CD14-positive monocyte (primary cell): ENCODE results near the gene DOCK8. TPM values are rescaled to one million over a fixed set of nuclear protein-coding genes. Genes with fewer than 3 reads are reported as not detected.

ENCODE experiments used
- DNase-seq, 3 donors: peaks; one replicate each; pipeline ENCODE4 v3.0.0-alpha.2; 2011 to 2022
- H2AFZ ChIP-seq: 2 replicates; pipeline ENCODE4 v1.6.0; 2012; ENCODE audit warnings: mild to moderate bottlenecking, low read depth, low read length, inconsistent platforms; ENCODE audit not compliant: insufficient read depth, poor library complexity, severe bottlenecking
- H3K27ac ChIP-seq, 2 donors: 1 replicate in 1 of 2; 2 replicates in 1 of 2; pipeline ENCODE4 v1.5.1; 2012 to 2013; ENCODE audit warnings: low read length in 2 of 2, control low read depth in 1 of 2, inconsistent platforms in 1 of 2, low read depth in 1 of 2, mild to moderate bottlenecking in 1 of 2
- H3K27me3 ChIP-seq, 2 donors: one replicate each; pipeline versions ENCODE4 v1.6.0 to v1.6.1; 2011 to 2013; ENCODE audit warnings: low read length in 2 of 2; ENCODE audit not compliant: control insufficient read depth in 2 of 2, insufficient read depth in 2 of 2
- H3K36me3 ChIP-seq, 2 donors: replicated peaks in 1 of 2; 1 replicate in 1 of 2; 2 replicates in 1 of 2; pipeline versions ENCODE4 v1.5.1 to v1.6.1; 2012 to 2013; ENCODE audit warnings: low read length in 2 of 2, control low read depth in 1 of 2, inconsistent platforms in 1 of 2, mild to moderate bottlenecking in 1 of 2; ENCODE audit not compliant: insufficient read depth in 2 of 2, control insufficient read depth in 1 of 2
- H3K4me1 ChIP-seq, 2 donors: 1 replicate in 1 of 2; 2 replicates in 1 of 2; pipeline versions ENCODE4 v1.5.1 to v1.6.1; 2012 to 2013; ENCODE audit warnings: low read length in 2 of 2, control low read depth in 1 of 2, inconsistent platforms in 1 of 2, mild to moderate bottlenecking in 1 of 2, moderate library complexity in 1 of 2; ENCODE audit not compliant: insufficient read depth in 2 of 2, control insufficient read depth in 1 of 2
- H3K4me2 ChIP-seq: replicated peaks from 2 replicates; pipeline ENCODE3; 2012; ENCODE audit warnings: low read length, moderate library complexity, mild to moderate bottlenecking; ENCODE audit not compliant: poor library complexity, severe bottlenecking; ENCODE audit errors: extremely low read depth
- H3K4me3 ChIP-seq, 3 experiments: fragments of 200-600 bp in 1 of 3; sonication (generic) in 1 of 3; replicated peaks in 1 of 3; 1 replicate in 2 of 3; 2 replicates in 1 of 3; pipeline ENCODE4 v1.5.1; 2011 to 2013; ENCODE audit warnings: low read length in 3 of 3, mild to moderate bottlenecking in 3 of 3, control low read depth in 2 of 3, low read depth in 2 of 3, inconsistent platforms in 1 of 3, moderate library complexity in 1 of 3
- H3K79me2 ChIP-seq: 2 replicates; pipeline ENCODE4 v1.6.0; 2012; ENCODE audit warnings: mild to moderate bottlenecking, control low read depth, inconsistent platforms, low read length, moderate library complexity; ENCODE audit not compliant: insufficient read depth
- H3K9ac ChIP-seq: 2 replicates; pipeline ENCODE4 v1.6.0; 2017; ENCODE audit warnings: low read length, mild to moderate bottlenecking; ENCODE audit not compliant: insufficient read depth, poor library complexity, severe bottlenecking
- H3K9me3 ChIP-seq, 2 donors: replicated peaks in 1 of 2; 1 replicate in 1 of 2; 2 replicates in 1 of 2; pipeline versions ENCODE4 v1.5.1 to v1.6.1; 2012 to 2013; ENCODE audit warnings: low read length in 2 of 2, control low read depth in 1 of 2; ENCODE audit not compliant: control insufficient read depth in 1 of 2, insufficient read depth in 1 of 2
- H4K20me1 ChIP-seq: 2 replicates; pipeline ENCODE4 v1.6.0; 2012; ENCODE audit warnings: mild to moderate bottlenecking, low read length, control low read depth, moderate library complexity; ENCODE audit not compliant: insufficient read depth
- H3K27ac Mint-ChIP-seq, 7 donors: one replicate each; pipeline ENCODE4 v1.8.0; 2020; ENCODE audit warnings: mild to moderate bottlenecking in 7 of 7, mixed read lengths in 7 of 7, moderate library complexity in 6 of 7, inconsistent platforms in 2 of 7
- H3K27me3 Mint-ChIP-seq, 3 donors: one replicate each; pipeline ENCODE4 v1.8.0; 2021 to 2022; ENCODE audit warnings: low read depth in 3 of 3, mild to moderate bottlenecking in 3 of 3, mixed read lengths in 3 of 3, moderate library complexity in 3 of 3, inconsistent platforms in 1 of 3
- H3K36me3 Mint-ChIP-seq, 2 donors: one replicate each; pipeline ENCODE4 v1.8.0; 2020; ENCODE audit warnings: mixed read lengths in 2 of 2, inconsistent platforms in 1 of 2, mild to moderate bottlenecking in 1 of 2
- H3K4me1 Mint-ChIP-seq: one replicate; pipeline ENCODE4 v1.8.0; 2020; ENCODE audit warnings: mild to moderate bottlenecking, mixed read lengths
- H3K4me3 Mint-ChIP-seq, 2 donors: one replicate each; pipeline ENCODE4 v1.8.0; 2020; ENCODE audit warnings: mild to moderate bottlenecking in 2 of 2, mixed read lengths in 2 of 2, moderate library complexity in 1 of 2
- H3K9me3 Mint-ChIP-seq, 7 donors: one replicate each; pipeline ENCODE4 v1.8.0; 2020 to 2022; ENCODE audit warnings: mixed read lengths in 7 of 7, mild to moderate bottlenecking in 6 of 7, moderate library complexity in 6 of 7, inconsistent platforms in 2 of 7
- WGBS: methylation state at CpG from one replicate; pipeline ENCODE4 v1.1.5; 2013; ENCODE audit warnings: missing lambda C conversion rate; ENCODE audit not compliant: insufficient coverage; 5-methylcytosine and 5-hydroxymethylcytosine counted together
- intact Hi-C, 2 donors: fragments of 100-400 bp; cut with micrococcal nuclease; formaldehyde crosslinking; loops; one replicate each; pipeline versions ENCODE4 v1.15.0 to v1.15.1; 2023
- polyA plus RNA-seq, 3 donors: library from polyadenylated mRNA; depleted of rRNA in 1 of 3; unstranded in 2 of 3; stranded (reverse) in 1 of 3; fragments of 300-500 nt in 2 of 3; fragments of >200 nt in 1 of 3; fragmentation: Illumina TruSeq in 2 of 3; gene quantifications; 1 replicate in 2 of 3; 2 replicates in 1 of 3; pipeline ENCODE4 v1.2.3, GENCODE V29; 2012 to 2021
- TF ChIP-seq, protein P1 (sequence below): fragments of 200-600 bp; IDR thresholded peaks from one replicate; pipeline ENCODE4 v1.8.0; 2022; ENCODE audit warnings: antibody characterized with exemption, mild to moderate bottlenecking

DOCK8 gene
- polyA plus RNA-seq, 3 donors = 46.8 to 100 (median 95.4) TPM

DNA sequence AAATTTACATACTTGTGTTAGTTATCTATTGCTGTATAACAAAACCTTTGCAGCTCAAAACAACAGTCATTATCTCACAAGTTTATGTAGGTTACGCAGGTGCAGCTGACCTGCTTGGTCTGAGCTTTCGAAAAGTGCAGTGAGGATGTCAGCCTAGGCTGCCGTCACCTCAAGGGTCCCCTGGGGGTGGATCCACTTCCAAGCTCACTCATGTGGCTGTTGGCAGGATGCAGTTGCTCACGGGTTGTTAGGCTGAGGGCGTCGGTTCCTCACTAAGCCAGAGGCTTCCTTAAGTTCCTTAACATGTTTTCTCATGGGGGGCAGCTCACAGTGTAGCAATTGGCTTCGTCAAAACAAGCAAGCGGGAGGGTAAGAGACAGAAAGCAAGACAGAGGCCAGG lies 139.8 kb downstream of the DOCK8 start:
- Mint-ChIP-seq H3K4me1 (no peaks in the 10 kb centered on the region), H3K9me3 (no peaks in the 10 kb centered on the region), H3K4me3 (no peak overlapping the region), H3K27me3 (no peaks in the 10 kb centered on the region), H3K27ac (peak overlapping the region in 2 of 7 donors; percentile 2 to 7), H3K36me3 (peaks cover 75 to 96% of the 10 kb centered on the region in 2 donors)
- Histone ChIP-seq H3K4me3 (no peak overlapping the region), H3K9me3 (no peaks in the 10 kb centered on the region), H3K4me1 (no peaks in the 10 kb centered on the region), H3K9ac (no peak overlapping the region), H4K20me1 (peaks cover 100% of the 10 kb centered on the region), H2AFZ (no peak overlapping the region), H3K27me3 (no peaks in the 10 kb centered on the region), H3K79me2 (peaks cover 52% of the 10 kb centered on the region), H3K4me2 (no peak overlapping the region), H3K36me3 (peaks cover 90 to 100% of the 10 kb centered on the region in 2 donors), H3K27ac (no peak overlapping the region)
- TF ChIP-seq, protein P1, sequence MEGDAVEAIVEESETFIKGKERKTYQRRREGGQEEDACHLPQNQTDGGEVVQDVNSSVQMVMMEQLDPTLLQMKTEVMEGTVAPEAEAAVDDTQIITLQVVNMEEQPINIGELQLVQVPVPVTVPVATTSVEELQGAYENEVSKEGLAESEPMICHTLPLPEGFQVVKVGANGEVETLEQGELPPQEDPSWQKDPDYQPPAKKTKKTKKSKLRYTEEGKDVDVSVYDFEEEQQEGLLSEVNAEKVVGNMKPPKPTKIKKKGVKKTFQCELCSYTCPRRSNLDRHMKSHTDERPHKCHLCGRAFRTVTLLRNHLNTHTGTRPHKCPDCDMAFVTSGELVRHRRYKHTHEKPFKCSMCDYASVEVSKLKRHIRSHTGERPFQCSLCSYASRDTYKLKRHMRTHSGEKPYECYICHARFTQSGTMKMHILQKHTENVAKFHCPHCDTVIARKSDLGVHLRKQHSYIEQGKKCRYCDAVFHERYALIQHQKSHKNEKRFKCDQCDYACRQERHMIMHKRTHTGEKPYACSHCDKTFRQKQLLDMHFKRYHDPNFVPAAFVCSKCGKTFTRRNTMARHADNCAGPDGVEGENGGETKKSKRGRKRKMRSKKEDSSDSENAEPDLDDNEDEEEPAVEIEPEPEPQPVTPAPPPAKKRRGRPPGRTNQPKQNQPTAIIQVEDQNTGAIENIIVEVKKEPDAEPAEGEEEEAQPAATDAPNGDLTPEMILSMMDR = no peak
- WGBS = 94% methylated on average over 5 of the region's 8 CpGs
- intact Hi-C loops = no loop called here
- DNase-seq = no peak

DNA sequence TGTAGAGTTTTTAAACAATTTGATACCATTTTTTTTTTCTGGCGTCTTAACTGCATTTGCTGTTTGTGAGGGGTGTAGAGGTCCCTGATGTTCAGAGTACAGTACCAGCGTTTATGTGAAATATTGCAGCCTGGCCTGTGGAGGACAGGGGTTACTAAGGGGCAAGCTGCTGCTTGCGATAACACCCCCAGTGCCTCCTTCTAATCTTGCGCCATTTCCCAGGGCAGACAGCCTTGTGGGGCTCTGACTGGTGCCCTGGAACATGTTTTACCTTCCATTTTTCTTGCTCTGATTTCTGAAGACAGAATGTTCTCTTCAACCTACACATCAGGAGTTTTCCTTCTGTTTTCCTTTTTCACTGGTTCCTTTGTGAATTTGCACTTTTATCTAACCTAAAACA lies 142.9 kb downstream of the DOCK8 start:
- peaks cover 90 to 100% of the 10 kb centered on the region in 2 donors for H3K36me3 ChIP-seq
- no peak overlapping the region for H3K4me3 Mint-ChIP-seq
- no peaks in the 10 kb centered on the region for H3K27me3 ChIP-seq
- no peak for DNase-seq
- peaks cover 35% of the 10 kb centered on the region for H3K79me2 ChIP-seq
- peak overlapping the region in 2 of 7 donors; percentile 42 to 55 for H3K27ac Mint-ChIP-seq
- no peaks in the 10 kb centered on the region for H3K9me3 Mint-ChIP-seq
- peaks cover 69 to 96% of the 10 kb centered on the region in 2 donors for H3K36me3 Mint-ChIP-seq
- H2AFZ ChIP-seq = no peak overlapping the region
- H3K4me1 ChIP-seq = no peaks in the 10 kb centered on the region
- no peak overlapping the region for H3K4me2 ChIP-seq
- H3K4me1 Mint-ChIP-seq = no peaks in the 10 kb centered on the region
- peaks cover 98% of the 10 kb centered on the region for H4K20me1 ChIP-seq
- TF ChIP-seq, protein P1 = no peak
- intact Hi-C loops = no loop called here
- H3K27me3 Mint-ChIP-seq = peaks cover 0 to 2% (median 0%) of the 10 kb centered on the region in 3 donors
- no peak overlapping the region for H3K9ac ChIP-seq
- 71% methylated on average over 4 of the region's 4 CpGs for WGBS
- H3K27ac ChIP-seq = peak overlapping the region in 1 of 2 donors; percentile 40
- H3K4me3 ChIP-seq = no peak overlapping the region
- no peaks in the 10 kb centered on the region for H3K9me3 ChIP-seq
